ENCODE data around the gene BMP15. TPM values are rescaled to one million over a fixed set of nuclear protein-coding genes. Genes with fewer than 3 reads are reported as not detected.

The BMP15 gene
- total RNA-seq, result not detected in 2 replicates

GRCh38 chrX:50910685-50911176, at the start of gene BMP15:
Gene BMP15 (plus strand): TSS chrX:50910735. CDS start chrX:50910784, 49 bp downstream.

Other genes starting within 250 kb of the BMP15 start
- 2.4 and 2.7 TPM in 2 replicates for gene SHROOM4, start 96.5 kb upstream of the BMP15 start, total RNA-seq